GM18526 (cell line): ENCODE results near the gene DDX20.

Source experiments
- POLR2A ChIP-seq: IDR thresholded peaks from 3 replicates; pipeline ENCODE4 v1.6.1; 2011; ENCODE audit not compliant: insufficient read length; ENCODE audit errors: extremely low read depth

DDX20 gene

DNA sequence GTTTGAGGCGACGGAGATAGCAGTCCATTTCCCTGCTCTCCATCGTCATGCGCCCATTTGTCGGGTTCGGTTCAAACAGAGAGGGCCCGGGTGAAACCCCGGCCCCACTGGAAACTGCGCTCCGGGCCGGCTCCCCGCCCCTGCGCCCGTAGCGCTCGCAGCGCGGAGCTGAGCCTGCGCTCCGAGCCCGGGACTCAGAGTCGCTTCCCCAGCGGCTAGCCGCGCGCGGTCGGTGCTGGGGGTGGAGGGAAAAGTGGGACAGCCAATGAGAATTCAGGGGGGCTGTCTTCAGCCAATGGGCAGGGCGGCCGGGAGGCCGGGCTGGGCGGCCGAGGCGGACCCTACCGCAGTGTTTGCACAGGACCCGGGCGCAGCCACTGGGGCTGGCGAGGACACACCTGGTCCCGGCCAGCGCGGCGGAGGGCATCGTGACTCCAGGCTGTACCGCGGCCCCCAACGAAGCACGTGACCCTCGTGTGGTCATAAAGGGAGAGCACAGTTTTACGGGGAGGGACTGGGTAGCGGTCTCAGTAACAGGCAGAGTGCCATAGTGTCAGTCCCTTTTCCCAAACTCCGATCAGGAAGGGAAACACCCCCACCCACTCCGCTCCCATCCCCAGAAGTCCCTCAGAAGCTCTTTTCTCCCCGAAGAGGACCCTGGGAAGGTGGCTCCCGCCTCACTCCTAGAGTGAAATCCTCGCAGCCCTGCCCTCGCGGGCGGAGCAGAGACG, 16.3 kb upstream of the DDX20 start, which contains the start of gene INKA2:
TSS of gene INKA2 (minus strand) at position 202 of the 731 bp plus-strand sequence. CDS start at position 49, 153 bp downstream.
- peak; percentile 66 for TF ChIP-seq POLR2A

DNA sequence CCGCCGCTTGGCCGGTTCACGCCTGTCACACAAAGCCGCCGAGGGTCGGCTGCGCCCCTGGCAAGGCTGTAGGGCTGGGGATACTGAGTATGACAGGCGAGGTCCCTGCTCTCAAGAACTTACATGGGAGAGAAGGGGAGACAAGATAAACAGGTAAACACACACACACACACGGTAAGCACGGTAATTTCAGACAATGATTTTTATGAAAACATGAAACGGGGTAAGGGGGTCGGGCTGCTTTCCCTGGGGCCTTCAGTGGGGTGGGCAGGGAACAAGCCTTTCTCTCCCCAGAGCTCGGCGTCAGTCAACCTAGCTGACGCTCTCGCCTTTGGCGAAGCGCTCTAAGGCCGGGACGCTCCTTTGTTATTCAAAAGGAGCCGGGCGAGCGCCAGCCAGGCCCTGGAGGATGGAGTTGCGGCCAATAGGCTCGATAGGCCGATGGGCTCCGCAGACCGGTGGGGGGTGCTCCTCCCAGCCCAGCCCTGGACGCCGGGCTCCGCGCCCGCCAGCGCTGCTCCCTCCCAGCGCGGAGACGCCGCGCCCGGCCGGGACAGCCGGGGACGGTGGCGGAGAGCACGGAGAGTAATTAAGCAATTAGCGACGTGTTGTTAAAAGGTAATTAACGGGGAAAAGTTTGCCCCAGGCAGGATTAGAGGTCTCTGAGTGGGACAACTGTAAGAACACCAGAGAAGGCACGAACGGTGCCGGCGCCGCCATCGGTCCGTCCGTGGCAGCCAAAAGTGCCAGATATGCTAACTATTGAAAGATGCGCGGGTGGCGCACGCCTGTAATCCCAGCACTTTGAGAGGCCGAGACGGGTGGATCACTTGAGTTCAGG, 15.6 kb upstream of the DDX20 start:
- no peak for TF ChIP-seq POLR2A

DNA sequence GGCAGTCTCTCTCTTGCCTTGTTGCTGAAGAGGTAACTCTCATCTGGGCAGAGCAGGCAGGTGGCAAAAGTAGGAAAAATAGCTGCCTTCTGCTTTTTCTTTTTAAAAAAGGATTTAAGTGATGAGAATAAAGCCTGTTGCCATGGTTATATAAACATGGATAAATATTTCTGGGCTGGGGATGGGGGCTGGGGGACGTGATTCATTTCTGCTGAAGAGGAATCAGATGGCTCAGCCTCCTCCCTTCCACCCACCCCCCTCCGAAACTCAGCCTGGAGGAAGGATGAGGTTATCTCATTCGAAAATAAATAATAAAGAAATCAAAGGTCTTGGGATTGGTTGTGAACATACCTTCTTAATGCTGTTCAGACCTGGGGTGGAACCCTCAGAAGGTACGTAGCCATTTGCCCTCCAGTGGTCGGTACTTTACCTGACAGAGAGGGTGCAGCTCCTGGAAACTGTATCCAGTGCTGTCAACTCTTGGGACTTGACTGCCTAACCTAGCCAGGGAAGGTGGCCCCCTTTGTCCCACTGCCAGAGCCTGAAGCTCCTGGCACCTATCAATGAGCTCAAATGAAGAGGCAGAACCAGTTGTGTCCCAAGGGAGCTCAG, 12.7 kb upstream of the DDX20 start:
- TF ChIP-seq POLR2A = no peak

DNA sequence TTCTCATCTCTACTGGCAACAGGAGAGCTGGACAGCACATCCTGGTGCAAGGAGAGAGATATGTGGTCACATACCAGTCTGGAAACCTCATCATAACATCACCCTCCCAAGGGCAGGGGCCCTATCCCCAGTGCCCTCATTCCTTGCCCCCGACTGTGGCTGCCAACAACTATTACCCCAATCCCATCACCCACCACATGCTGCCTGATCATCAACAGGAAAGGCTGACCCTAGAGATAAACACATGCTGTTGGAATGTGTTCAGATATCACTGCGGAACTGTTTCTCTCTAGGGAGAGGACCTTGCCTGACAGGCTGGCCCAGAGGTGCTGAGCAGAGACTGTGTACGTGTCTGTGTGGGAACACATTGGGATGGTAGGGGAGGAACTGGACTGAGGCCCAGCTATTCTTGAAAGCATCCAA, 12.0 kb upstream of the DDX20 start:
- TF ChIP-seq POLR2A = no peak

DNA sequence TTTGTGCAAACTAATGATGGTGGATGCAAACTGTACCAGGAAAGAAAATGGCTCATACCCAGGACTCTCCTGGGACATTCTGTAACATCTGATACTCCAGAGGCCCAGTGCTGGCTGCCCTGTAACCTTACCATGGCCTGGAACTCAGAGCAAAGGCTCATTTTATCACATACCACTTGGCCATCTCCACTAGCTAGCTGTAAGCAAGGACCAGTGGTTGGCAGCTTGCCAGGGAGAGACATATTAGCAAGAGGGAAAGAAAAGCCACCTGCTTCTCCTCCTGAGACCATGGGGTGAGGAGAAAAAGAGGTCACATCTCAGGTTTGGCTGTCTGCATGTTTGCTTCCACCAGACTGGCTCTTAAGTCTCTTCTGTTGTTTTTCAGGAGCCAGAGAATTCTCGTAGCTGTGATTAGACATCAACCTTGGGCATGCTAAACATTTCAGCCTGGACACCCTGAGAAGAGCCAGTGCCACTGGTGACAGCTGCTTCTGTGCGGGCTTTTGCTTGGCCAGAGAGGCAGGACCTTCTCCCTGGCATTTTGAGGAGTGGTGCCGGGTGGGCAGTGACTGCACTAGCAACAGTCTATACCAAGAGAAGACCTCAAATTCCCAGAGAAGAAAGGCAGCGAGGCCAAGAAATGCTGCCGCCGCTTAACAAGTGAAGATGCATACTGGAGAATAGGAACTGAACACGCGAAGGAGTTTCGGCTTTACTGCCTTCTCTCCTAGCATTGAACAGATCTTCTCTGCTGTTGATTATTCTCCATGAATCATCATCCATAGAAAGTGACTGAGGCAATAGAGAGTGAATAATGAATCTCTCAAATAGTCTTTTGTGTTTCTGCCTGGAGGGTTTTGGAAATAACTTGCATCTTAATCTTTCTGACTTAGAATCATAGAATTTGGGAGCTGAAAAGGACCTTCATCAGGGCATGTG, 9.8 kb upstream of the DDX20 start:
- TF ChIP-seq POLR2A = no peak

DNA sequence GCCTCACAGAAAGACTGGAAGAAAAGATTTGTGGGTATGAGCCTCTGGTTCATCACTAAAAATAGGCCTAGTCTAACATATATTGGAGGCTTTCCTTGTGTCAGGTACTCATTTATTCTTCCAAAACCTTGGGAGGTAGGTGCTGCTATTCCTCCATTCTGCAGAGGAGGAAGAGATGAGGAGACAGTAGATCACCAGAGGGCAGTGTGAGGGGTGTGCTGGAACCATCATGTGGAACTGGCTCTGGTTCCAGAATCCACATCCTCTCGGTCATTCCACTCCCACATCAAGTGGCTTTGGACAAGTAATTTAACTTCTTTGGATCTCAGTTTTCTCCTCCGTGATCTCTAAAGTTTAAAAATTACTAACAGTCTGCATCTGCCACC, 9.1 kb upstream of the DDX20 start:
- no peak for TF ChIP-seq POLR2A

DNA sequence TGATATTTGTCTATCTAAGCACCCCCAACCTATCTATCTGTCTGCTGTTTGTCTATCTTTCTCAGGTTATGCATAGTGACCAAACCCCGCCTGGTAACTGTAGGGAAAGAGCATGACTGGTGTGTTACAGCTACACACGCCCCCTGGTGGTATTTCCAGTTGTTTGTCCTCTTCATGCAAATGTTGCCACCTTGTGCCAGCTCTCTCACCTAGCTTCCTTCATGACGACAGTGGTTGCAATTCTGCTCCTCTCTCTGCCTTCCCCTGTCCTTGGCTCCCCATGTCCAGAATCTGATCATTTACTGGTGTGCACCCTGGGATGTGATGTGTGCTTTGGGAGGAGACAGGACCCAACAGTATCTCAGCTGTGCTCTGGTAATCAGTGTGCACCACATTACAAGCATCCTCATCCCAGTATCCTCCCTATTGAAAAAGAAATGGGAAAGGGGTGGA, 8.4 kb upstream of the DDX20 start:
- no peak for TF ChIP-seq POLR2A

DNA sequence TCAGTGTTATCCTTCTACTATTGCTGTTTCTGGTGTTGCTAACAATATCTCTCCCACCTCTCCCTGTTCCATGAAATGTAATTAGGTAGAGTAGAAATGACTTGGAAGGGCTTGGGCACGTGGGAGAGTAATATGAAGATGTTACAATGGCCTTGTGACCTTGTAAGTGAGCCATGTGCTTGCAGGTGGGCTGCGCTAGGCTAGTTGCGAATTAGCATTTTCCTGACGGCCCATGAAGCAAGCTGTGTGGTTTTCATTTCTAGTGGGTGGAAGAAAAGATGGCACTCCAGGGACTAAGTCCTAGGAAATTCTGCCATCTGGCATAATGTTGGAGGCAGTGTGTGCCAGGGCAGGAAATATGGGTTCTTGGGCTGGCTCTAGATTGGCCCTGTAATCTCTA, 7.8 kb upstream of the DDX20 start:
- no peak for TF ChIP-seq POLR2A

DNA sequence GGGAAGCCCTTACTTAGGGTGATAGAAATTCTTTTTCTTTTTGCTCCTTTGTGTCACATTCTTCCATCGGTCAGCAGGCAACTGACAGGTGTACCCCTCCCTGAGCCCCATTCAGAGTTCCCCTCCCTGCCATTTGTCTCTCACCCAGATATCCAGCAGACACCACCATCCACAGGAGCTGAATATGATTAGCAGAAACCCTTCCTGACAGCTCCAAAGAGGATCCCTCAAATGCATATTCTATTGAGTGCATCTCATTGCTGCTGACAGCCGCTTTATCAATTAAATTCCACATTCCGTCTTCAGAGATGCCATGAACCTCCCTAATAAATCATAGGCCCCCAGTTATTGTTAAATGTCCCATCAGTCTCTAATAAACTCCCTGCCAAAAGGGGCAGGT, 6.1 kb upstream of the DDX20 start:
- no peak for TF ChIP-seq POLR2A

DNA sequence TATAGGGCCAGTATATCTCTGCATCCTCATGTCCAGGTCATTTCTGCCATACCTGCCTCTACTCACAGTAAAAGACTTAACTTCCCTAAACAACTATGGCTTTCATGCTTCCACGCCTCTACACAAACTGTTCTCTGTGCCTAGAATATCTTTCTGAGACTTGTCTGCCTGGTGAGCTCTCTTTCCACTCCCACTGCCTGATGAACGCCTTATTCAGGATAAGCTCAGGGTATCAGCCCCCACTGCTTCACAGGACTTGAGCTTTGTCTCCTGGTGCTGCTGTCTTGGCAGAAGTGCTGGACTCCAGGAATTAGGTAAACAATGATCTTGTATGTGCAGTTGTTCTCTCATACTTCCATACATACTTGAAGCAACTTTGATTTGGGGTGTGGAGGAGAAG, 4.8 kb upstream of the DDX20 start:
- no peak for TF ChIP-seq POLR2A

DNA sequence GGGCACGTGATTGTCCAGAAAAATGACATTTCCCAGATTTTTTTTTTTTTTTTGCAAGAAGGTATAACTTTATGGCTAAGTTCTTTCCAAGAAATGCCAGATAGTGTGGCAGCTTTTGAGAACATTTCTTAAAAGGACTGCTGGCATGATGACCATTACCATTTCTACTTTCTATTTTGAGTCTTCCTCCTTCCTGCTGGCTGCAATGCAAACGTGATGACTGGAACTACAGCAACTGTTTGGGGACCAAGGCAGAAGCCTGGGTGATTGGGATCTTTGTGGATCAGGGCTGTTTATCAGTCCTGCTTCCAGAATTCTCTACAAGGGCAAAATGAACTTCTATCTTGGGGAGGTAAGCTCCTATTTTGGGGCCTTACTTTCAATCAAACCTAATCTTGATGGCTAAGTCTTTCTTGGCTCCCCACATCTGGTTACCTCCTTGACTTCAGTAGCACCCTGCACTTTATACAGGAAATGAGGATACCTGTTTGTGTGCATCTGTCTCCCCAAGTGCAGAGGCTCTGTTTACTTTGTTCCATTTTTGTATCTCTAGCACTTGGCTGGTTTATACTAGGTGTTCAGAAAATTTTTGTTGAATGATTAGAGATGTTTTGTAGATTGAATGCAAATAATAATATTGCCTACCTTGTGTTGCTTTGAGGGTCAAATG, 3.7 kb upstream of the DDX20 start:
- no peak for TF ChIP-seq POLR2A

DNA sequence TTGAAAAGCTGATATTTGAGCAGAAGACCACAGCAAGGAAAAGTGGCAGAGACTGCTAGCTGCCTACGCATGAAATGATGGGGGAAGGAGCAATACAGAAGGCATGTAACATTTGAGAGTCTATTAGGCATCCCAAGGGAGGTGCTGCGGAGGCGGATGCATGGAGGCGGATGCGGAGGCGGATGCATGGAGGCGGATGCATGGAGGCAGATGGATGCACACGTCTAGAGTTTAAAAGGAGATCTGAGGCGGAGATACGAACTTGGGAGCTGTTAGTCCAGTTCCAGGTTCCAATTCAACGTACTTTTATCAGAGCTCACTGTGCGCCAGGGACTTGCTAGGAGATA, 744 bp upstream of the DDX20 start:
- no peak for TF ChIP-seq POLR2A

DNA sequence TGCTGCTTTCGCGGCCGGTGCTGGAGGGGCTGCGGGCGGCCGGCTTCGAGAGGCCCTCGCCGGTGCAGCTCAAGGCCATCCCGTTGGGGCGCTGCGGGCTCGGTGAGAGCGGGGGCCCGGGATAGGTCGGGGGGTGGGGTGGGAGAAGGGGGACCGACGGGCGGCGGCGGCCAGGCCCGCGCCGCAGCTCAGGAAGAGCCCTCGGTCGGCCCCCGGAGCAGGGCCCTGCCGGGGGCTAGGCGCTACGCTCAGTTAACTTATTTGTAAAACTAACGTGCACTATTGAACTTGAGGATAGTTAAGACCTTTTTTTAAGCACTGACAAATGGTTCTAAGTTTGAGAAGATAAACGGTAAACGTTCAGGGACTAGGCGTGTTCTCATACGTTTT, 418 bp downstream of the DDX20 start:
- no peak for TF ChIP-seq POLR2A

DNA sequence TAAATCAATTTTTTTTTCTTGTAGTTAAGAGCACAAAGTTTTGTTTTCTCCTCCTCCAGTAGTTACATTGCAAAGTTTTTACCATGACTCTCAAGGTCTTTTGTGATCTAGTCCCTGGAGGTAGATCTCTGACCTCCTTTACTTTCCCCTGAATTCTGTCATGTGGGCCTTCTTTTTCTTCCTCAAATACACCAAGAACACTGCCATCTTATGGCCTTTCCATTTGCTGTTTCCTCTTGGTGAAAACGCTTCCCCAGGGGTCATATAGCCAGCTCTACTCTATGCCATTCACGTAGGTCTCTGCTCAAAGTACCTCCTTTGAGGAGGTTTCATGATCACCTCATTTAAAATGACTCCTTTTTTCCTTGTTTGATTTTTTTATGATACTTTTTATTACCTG, 2.7 kb downstream of the DDX20 start:
- TF ChIP-seq POLR2A = no peak
